OCI-LY7 (cell line): Measurements from ENCODE around the gene SRRM4. TPM values are rescaled to one million over a fixed set of nuclear protein-coding genes. Genes with fewer than 3 reads are reported as not detected.

Source experiments
- BruUV-seq: library from RNA; stranded (reverse); fragments of 400-500 nt; replicated peaks from 2 replicates; lab custom pipeline; 2021; lab: Mats Ljungman, UMichigan
- CTCF ChIA-PET: fragments of 300-600 bp; sonication (Branson Sonifier 250); formaldehyde crosslinking; loops from one replicate; lab custom pipeline; 2022; ENCODE audit warnings: antibody characterized with exemption; ENCODE audit not compliant: unreplicated experiment; lab: Charles Lee
- POLR2A ChIA-PET: fragments of 300-600 bp; sonication (Branson Sonifier 250); formaldehyde crosslinking; loops from one replicate; lab custom pipeline; 2022; ENCODE audit warnings: antibody characterized with exemption; lab: Charles Lee
- DNase-seq: peaks from one replicate; pipeline ENCODE4 v3.0.0-alpha.2; 2015; ENCODE audit warnings: low spot score
- H2AFZ ChIP-seq: fragments of 200-600 bp; sonication (generic), shearing (Covaris generic); 2 replicates; pipeline ENCODE4 v1.6.1; 2014; ENCODE audit warnings: mild to moderate bottlenecking, antibody characterized with exemption, low read length, moderate library complexity
- H3K27ac ChIP-seq: fragments of 200-600 bp; sonication (generic); 2 replicates; pipeline ENCODE4 v1.5.1; 2014; ENCODE audit warnings: mixed run types, low read depth, mild to moderate bottlenecking, moderate library complexity, low read length, inconsistent platforms; ENCODE audit not compliant: poor library complexity, severe bottlenecking
- H3K36me3 ChIP-seq: fragments of 200-600 bp; sonication (generic); 2 replicates; pipeline ENCODE4 v1.6.1; 2014; ENCODE audit warnings: mild to moderate bottlenecking, antibody characterized with exemption, low read length, moderate library complexity, mixed read lengths; ENCODE audit not compliant: insufficient read depth
- H3K4me1 ChIP-seq: fragments of 200-600 bp; sonication (generic); 2 replicates; pipeline ENCODE4 v1.5.1; 2014; ENCODE audit warnings: mild to moderate bottlenecking, low read length; ENCODE audit not compliant: insufficient read depth, poor library complexity, severe bottlenecking
- H3K4me2 ChIP-seq: fragments of 200-600 bp; sonication (generic); 2 replicates; pipeline ENCODE4 v1.6.1; 2014; ENCODE audit warnings: mild to moderate bottlenecking, low read length
- H3K4me3 ChIP-seq: fragments of 200-600 bp; sonication (generic); 2 replicates; pipeline ENCODE4 v1.5.1; 2014; ENCODE audit warnings: mild to moderate bottlenecking, low read depth, low read length; ENCODE audit not compliant: poor library complexity, severe bottlenecking
- H3K79me2 ChIP-seq: fragments of 200-600 bp; sonication (generic); 2 replicates; pipeline ENCODE4 v1.6.1; 2016; ENCODE audit warnings: low read depth, mild to moderate bottlenecking, low read length, moderate library complexity, mixed read lengths; ENCODE audit not compliant: insufficient read depth
- H3K9me2 ChIP-seq: fragments of 200-600 bp; sonication (generic); 2 replicates; pipeline ENCODE4 v1.6.1; 2016; ENCODE audit warnings: mild to moderate bottlenecking, low read length, mixed read lengths; ENCODE audit not compliant: insufficient read depth
- H3K9me3 ChIP-seq: fragments of 200-600 bp; sonication (generic); 2 replicates; pipeline ENCODE4 v1.6.1; 2014; ENCODE audit warnings: mild to moderate bottlenecking, mixed run types, low read length, mixed read lengths
- H4K20me1 ChIP-seq: fragments of 200-600 bp; sonication (generic); 2 replicates; pipeline ENCODE4 v1.6.1; 2014; ENCODE audit warnings: mild to moderate bottlenecking, antibody characterized with exemption, low read length, moderate library complexity, mixed read lengths; ENCODE audit not compliant: insufficient read depth
- EZH2phosphoT487 ChIP-seq: fragments of 200-600 bp; sonication (generic); IDR thresholded peaks from 2 replicates; pipeline ENCODE4 v1.6.1; 2018; ENCODE audit warnings: low read depth, borderline replicate concordance, mild to moderate bottlenecking, mixed run types, antibody characterized with exemption, low read length, moderate library complexity, mixed read lengths
- intact Hi-C: fragments of 100-400 bp; cut with micrococcal nuclease; formaldehyde crosslinking; loops from one replicate; pipeline ENCODE4 v1.10.0; 2022; ENCODE audit not compliant: unreplicated experiment
- total RNA-seq, 2 experiments: library from RNA; depleted of rRNA in 1 of 2; stranded (reverse); fragments of >200 nt in 1 of 2; shearing (Covaris generic) in 1 of 2; gene quantifications; 2 replicates each; pipeline ENCODE4 v1.2.3, GENCODE V29; 2014 to 2022
- TF ChIP-seq, protein P1 (sequence below): fragments of 200-600 bp; sonication (generic); conservative IDR thresholded peaks from 2 replicates; pipeline ENCODE4 v1.5.1; 2014; ENCODE audit warnings: mild to moderate bottlenecking, antibody characterized with exemption, low read length, moderate library complexity, mixed read lengths

The SRRM4 gene
- total RNA-seq, 2 experiments from 2014 or later: not detected

GRCh38 chr12:119134284-119135072, 153.1 kb downstream of the SRRM4 start:
- Histone ChIP-seq H3K4me1 (no peaks in the 10 kb centered on the region), H4K20me1 (no peaks in the 10 kb centered on the region), H3K4me2 (no peak overlapping the region), H3K79me2 (no peaks in the 10 kb centered on the region), H2AFZ (no peak overlapping the region), H3K27ac (no peak overlapping the region), H3K9me2 (no peaks in the 10 kb centered on the region), H3K36me3 (no peaks in the 10 kb centered on the region), H3K9me3 (no peaks in the 10 kb centered on the region), H3K4me3 (no peak overlapping the region)
- no TSS peak for BruUV-seq
- intact Hi-C loops: no loop called here
- no peak for TF ChIP-seq EZH2phosphoT487
- TF ChIP-seq, protein P1, sequence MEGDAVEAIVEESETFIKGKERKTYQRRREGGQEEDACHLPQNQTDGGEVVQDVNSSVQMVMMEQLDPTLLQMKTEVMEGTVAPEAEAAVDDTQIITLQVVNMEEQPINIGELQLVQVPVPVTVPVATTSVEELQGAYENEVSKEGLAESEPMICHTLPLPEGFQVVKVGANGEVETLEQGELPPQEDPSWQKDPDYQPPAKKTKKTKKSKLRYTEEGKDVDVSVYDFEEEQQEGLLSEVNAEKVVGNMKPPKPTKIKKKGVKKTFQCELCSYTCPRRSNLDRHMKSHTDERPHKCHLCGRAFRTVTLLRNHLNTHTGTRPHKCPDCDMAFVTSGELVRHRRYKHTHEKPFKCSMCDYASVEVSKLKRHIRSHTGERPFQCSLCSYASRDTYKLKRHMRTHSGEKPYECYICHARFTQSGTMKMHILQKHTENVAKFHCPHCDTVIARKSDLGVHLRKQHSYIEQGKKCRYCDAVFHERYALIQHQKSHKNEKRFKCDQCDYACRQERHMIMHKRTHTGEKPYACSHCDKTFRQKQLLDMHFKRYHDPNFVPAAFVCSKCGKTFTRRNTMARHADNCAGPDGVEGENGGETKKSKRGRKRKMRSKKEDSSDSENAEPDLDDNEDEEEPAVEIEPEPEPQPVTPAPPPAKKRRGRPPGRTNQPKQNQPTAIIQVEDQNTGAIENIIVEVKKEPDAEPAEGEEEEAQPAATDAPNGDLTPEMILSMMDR: no peak
- no peak for DNase-seq
- ChIA-PET CTCF (no interaction called here), POLR2A (no interaction called here)

- POLR2A ChIA-PET: interaction anchor here (0.6 kb wide), 1 partner anchor 29 kb away, joined by 3 read pairs; no protein-coding TSS in a partner anchor
- BruUV-seq: no TSS peak
Observed at GRCh38 chr12:119136811-119137410, 155.6 kb downstream of the SRRM4 start.

More at GRCh38 chr12:119136811-119137410, 155.6 kb downstream of the SRRM4 start:
- Histone ChIP-seq H3K36me3 (no peaks in the 10 kb centered on the region), H3K9me3 (no peaks in the 10 kb centered on the region), H3K79me2 (no peaks in the 10 kb centered on the region), H3K27ac (no peak overlapping the region), H3K4me2 (no peak overlapping the region), H2AFZ (no peak overlapping the region), H3K4me1 (no peaks in the 10 kb centered on the region), H4K20me1 (no peaks in the 10 kb centered on the region), H3K4me3 (no peak overlapping the region), H3K9me2 (no peaks in the 10 kb centered on the region)
- CTCF ChIA-PET: interaction anchor here (0.6 kb wide), 1 partner anchor 12 kb away, joined by 3 read pairs; no protein-coding TSS in a partner anchor
- intact Hi-C loops: no loop called here
- TF ChIP-seq, protein P1: no peak
- TF ChIP-seq EZH2phosphoT487: no peak
- no peak for DNase-seq
